NCI-H1694 treated with DMSO at 0.1 percent for 48 hours (cell line): ENCODE results near the gene SIRT7.

ENCODE experiments used
- DNase-seq: peaks from one replicate; lab custom pipeline; 2025; lab: John Stamatoyannopoulos, UW

SIRT7 gene

DNA sequence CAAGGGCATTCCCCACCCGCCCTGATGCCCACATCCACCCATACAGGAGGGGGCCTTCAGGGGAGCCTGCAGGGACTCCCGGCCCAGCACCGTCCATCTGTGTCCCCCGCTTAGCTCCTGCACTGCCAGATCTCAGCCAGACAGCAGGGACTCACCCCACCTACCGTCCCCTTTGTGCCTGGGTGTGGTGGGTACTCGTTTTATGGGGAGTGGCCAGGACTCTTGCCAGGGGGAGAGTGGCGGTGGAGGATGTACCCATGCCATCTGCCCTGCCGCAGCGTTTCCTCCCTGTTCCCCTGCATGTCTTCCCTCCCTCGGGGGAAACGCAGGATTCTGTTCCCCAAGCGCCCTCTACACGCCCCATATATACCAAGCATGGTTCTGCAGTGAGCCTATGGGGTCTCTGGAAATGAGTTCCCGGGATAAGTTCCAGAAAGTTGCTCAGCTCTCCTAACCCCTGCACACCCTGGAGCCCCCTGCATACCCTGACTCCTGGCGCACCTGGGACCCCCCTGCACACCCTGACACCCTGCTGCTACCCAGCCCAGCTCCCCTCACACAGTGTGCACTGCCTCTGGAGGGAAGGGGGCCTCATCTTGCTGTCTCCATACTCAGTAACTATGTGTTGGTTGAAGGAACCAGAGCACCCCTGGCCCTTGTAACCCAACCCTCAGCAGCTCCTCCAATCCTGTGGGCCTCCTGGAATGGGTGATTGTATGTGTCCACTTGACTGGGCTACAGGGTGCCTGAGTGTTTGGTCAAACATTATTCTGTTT, 13.8 kb upstream of the SIRT7 start:
- DNase-seq = peak; percentile 91

GRCh38 chr17:81931189-81931556, 13.2 kb upstream of the SIRT7 start:
- no peak for DNase-seq

DNA sequence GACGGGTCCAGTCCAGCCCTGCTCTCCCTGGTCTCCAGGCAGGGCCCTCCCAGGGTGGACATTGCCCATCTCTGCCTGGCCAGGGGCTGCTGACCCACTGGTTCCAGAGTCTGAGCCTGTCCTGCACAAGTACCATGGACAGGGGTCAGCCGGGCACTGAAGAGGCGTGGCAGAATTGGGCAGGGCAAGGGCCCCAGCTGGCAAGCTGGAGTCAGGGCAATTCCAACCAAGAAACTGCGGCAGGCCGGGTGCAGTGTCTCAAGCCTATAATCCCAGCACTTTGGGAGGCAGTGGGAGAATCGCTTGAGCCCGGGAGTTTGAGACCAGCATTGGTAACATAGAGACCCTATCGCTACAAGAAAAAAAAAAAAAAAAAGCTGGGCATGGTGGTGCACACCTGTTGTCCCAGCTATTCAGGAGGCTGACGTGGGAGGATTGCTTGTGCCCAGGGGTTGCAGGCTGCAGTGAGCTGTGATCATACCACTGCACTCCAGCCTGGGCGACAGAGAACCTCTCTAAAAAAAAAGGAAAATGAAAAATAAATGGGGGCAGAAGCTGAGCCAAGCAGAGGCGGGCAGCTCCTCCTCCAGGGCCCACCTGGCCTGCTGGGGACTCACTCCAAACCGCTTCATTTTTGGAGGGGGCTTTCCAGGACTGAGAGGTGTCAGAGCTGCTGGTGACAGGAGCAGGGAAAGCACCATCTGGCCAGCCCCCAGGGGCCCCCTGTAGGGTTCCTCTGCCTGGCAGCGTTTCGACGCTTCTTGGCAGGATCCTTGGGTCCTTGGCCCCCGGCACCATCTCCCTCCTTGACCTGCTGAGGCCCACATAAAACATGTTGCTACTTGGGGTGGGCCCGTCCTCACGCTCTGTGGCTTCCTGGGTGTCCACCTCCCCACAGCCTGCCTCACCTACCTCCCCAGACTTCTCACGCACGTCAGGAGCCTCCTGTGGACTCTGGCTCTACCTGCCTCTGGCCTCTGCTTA, 12.5 kb upstream of the SIRT7 start:
- peak; percentile 45 for DNase-seq

GRCh38 chr17:81929253-81930141, 11.5 kb upstream of the SIRT7 start:
- DNase-seq = no peak

DNA sequence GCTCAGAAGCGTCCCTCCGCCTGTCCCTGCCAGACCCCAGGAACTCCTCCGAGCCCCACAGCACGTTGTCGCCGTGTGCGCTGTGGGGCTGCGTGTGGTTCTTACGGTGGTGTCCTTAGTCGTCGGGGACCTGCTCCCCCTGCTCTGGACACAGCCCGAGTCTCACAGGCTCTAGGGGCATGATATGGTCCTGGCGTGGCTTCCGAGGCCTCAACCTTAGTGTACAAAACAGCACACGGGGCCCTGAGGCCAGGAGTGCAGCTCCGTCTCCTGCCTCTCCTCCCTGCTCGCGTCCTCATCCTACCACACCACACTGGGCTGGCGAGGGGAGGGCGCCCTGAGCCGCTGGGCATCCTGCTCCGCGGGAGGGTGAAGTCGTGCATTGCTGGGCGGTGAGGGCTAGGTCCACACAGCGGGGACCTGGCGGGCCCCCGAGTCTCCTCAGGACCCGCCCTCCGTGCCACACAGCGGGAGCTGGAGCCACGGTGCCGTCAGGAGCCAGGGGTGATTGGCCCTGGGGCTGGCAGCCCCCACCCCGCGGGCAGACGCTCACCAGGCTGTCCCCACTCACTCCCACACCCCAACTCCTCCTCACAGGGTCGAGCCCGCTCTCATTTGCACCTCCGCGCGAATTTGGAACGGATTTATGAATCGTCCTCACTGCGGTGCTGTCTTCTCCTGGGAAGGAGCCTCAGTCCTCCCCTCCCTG, 10.7 kb upstream of the SIRT7 start:
- DNase-seq = no peak

DNA sequence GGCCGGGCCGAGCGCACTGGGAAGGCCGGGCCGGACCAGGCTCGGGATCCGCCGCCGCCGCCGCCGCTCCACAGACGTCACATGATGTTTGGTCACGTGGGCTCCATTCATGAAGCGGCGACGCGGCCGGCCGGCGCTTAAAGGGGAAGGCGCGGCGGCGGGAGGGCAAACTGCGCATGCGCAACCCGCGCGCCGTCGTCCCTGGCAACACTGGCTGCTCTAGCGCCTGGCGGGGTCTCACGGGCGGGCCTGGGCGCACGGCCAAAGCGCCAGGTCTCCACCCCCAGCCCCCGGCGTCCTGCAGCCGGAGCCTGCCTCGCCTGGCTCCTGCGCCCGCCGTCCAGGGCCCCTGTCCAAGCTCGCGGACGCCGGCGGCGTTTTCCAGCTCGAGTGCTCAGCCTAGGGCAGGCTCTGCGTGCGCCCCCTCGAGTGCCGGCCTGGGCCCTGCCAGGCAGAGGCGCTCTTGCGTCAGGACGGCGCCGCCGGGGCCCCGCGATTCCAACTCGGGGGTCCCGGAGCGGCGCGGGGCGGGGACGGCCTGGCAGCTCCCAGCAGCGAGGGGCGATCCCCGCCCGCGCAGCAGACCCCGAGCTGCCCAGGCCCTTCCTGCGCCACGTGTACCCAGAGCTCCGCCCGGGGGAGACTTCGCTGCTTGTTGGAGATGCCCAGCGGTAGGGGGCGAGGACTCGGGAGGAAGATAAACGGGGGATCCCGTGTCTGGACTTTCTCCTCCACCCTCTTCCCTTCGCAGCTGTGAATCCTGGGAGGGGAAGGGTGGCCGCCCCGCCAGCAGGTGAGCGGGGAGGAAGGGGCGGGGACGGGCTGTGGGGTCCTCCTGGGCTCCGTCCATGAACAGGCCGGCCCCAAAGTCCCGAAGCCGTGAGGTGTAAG, 9.9 kb upstream of the SIRT7 start, which contains the start of gene MAFG:
MAFG (minus strand) TSS at position 83 of the 891 bp plus-strand sequence. CDS start 4,550 bp downstream, outside the sequence.
- DNase-seq = peak; percentile 95

DNA sequence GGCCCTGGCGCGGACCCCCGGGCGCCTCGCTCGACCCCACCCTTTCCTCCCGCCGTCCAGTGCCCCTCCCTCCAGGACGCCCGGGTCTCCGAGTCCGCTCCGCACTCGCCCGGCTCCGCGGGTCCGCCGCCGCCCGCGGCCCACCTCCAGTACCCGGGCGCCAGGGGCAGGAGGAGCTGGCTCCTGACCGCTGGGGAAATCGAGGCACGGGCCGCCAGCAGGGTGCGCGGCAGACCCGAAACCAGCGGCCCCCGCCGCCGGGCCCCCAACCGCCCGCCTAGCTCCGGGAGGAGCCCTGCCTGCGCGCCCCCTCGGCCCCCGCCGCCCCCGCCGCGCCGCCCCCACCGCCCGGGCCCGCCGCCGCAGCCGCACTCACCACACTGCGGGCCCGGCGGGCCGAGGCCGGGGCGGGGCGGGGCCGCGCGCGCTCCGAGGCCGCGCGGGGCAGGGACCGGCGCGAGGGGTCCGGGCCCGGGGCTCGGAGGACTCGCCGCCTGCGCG, 9.2 kb upstream of the SIRT7 start:
- no peak for DNase-seq

- DNase-seq = no peak
Measured at GRCh38 chr17:81926451-81927151, 8.6 kb upstream of the SIRT7 start.

- no peak for DNase-seq
Measured at GRCh38 chr17:81925860-81926450, 8.0 kb upstream of the SIRT7 start.

DNA sequence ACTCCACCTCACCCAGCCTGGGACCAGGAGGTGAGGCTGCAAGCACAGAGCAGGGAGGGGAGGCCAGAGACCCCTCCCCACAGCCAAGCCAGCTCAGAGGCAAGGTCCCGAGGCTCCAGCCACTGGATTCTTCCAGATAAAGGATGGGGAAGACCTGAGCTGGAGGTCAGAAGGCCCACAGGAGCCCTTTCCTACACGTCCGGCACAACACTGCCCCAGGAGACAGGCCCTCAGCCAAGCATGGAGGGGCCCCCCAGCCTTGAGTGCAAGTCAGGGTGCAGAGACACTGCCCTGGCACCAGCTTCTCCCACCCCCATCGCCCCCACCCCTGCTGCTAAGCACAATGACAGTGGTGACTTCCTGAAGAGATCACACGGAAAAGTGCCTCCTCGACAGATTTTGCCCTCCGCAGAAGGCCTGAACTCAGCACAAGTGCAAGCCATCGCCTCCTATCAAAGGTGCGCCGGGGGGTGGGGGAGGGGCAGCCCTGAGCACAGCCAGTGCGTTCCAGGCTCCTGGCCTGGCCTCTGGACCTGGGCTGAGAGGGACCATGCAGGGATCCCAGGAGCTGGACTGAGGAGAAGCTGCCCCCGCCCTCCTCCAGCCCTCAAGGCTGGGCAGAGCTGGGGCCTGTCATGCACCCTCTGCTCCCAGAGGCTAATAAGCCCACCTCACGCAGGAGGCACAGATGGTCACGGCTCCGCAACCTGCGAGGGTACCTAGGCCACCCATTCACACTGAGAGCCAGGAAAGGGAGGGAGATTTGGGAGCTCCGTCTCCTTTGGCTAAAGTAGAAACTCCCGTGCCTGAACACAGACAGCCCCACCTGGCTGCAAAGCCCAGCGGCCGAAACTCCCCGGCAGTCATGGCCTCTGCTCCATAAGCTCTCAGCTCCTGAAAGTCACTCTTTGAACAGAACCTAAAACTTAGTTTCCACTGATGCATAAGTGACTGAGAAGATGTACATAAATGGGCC, 6.9 kb upstream of the SIRT7 start:
- DNase-seq = no peak

- DNase-seq = no peak
Measured at GRCh38 chr17:81923302-81924260, 5.6 kb upstream of the SIRT7 start.

GRCh38 chr17:81922566-81923301, 4.8 kb upstream of the SIRT7 start:
- DNase-seq = no peak

GRCh38 chr17:81921996-81922565, 4.1 kb upstream of the SIRT7 start:
- no peak for DNase-seq

DNA sequence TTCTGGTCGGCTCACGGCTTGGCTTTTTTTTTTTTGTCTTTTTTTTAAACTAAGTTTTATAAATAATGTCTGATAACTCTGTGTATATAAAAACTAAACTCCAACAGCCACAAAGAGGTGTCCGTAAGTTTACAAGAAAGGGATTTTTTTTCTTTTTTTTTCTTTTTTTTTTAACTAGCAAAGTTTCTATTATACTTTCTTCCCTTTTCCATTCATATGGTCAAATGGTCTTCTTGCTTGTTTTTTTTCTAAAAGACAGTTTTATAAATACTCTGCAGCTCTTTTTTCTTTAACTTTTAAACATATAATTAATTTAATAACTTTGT, 3.5 kb upstream of the SIRT7 start:
- no peak for DNase-seq
